Neural cell (in vitro differentiated cells): ENCODE data around the gene PSPN. TPM values are rescaled to one million over a fixed set of nuclear protein-coding genes. Genes with fewer than 3 reads are reported as not detected.

Experiments
- H2AFZ ChIP-seq: fragments of 200-600, 300-800 bp; sonication (generic), shearing (Covaris generic); 2 replicates; pipeline ENCODE4 v1.6.0; 2014; ENCODE audit warnings: low read depth, mild to moderate bottlenecking, antibody characterized with exemption, low read length, moderate library complexity
- H3F3A ChIP-seq: fragments of 200-600 bp; shearing (Covaris generic); 2 replicates; pipeline ENCODE4 v1.6.1; 2016; ENCODE audit warnings: mild to moderate bottlenecking, moderate library complexity, mixed read lengths, antibody characterized with exemption, low read length; ENCODE audit not compliant: insufficient read depth, poor library complexity, severe bottlenecking
- H3K27ac ChIP-seq: fragments of 200-600, 300-800 bp; sonication (generic), shearing (Covaris generic); 2 replicates; pipeline ENCODE4 v1.5.1; 2014; ENCODE audit warnings: mild to moderate bottlenecking, low read length, moderate library complexity
- H3K27me3 ChIP-seq: fragments of 300-800, 200-600 bp; sonication (generic), shearing (Covaris generic); 2 replicates; pipeline ENCODE4 v1.6.0; 2014; ENCODE audit warnings: mild to moderate bottlenecking, low read depth, low read length, moderate library complexity; ENCODE audit not compliant: insufficient read depth
- H3K36me3 ChIP-seq: fragments of 300-800, 200-600 bp; sonication (generic), shearing (Covaris generic); 2 replicates; pipeline ENCODE4 v1.5.1; 2014; ENCODE audit warnings: mild to moderate bottlenecking, antibody characterized with exemption, low read length, moderate library complexity; ENCODE audit not compliant: insufficient read depth
- H3K4me2 ChIP-seq: fragments of 300-800, 200-600 bp; sonication (generic), shearing (Covaris generic); 2 replicates; pipeline ENCODE4 v1.6.0; 2014; ENCODE audit warnings: mild to moderate bottlenecking, low read length
- H3K4me3 ChIP-seq: fragments of 300-800, 200-600 bp; sonication (generic), shearing (Covaris generic); 2 replicates; pipeline ENCODE4 v1.5.1; 2014; ENCODE audit warnings: mild to moderate bottlenecking, low read length, moderate library complexity
- H3K79me2 ChIP-seq: fragments of 200-600 bp; shearing (Covaris generic); replicated peaks from 2 replicates; pipeline ENCODE4 v1.6.0; 2014; ENCODE audit warnings: mild to moderate bottlenecking, low read length, moderate library complexity; ENCODE audit not compliant: insufficient read depth
- H3K9ac ChIP-seq: fragments of 300-800, 200-600 bp; sonication (generic), shearing (Covaris generic); 2 replicates; pipeline ENCODE4 v1.6.1; 2016; ENCODE audit warnings: mild to moderate bottlenecking, low read length, mixed read lengths
- H3K9me2 ChIP-seq: fragments of 200-600 bp; shearing (Covaris generic); 2 replicates; pipeline ENCODE4 v1.6.1; 2016; ENCODE audit warnings: mild to moderate bottlenecking, low read length, mixed read lengths; ENCODE audit not compliant: insufficient read depth
- H3K9me3 ChIP-seq: fragments of 200-600, 300-800 bp; sonication (generic), shearing (Covaris generic); 2 replicates; pipeline ENCODE4 v1.6.1; 2016; ENCODE audit warnings: mild to moderate bottlenecking, mixed run types, low read length, moderate library complexity, mixed read lengths
- H4K20me1 ChIP-seq: fragments of 200-600 bp; shearing (Covaris generic); 2 replicates; pipeline ENCODE4 v1.6.1; 2016; ENCODE audit warnings: mild to moderate bottlenecking, mixed run types; ENCODE audit not compliant: insufficient read depth
- EP300 ChIP-seq: fragments of 450-650 bp; conservative IDR thresholded peaks from 2 replicates; pipeline ENCODE4 v1.6.1; 2014; ENCODE audit warnings: antibody characterized with exemption, mild to moderate bottlenecking, moderate library complexity; ENCODE audit not compliant: poor library complexity, severe bottlenecking
- EZH2 ChIP-seq: fragments of 200-600, 300-800 bp; shearing (Covaris generic), sonication (generic); IDR thresholded peaks from 2 replicates; pipeline ENCODE4 v1.6.1; 2014; ENCODE audit warnings: antibody characterized with exemption, low read length, borderline replicate concordance, mild to moderate bottlenecking; ENCODE audit not compliant: insufficient read depth, poor library complexity, severe bottlenecking
- MXI1 ChIP-seq: fragments of 450-650 bp; conservative IDR thresholded peaks from 2 replicates; pipeline ENCODE4 v1.6.1; 2014; ENCODE audit warnings: antibody characterized with exemption, mild to moderate bottlenecking; ENCODE audit not compliant: poor library complexity, severe bottlenecking
- POLR2AphosphoS5 ChIP-seq: IDR thresholded peaks from 2 replicates; pipeline ENCODE4 v1.6.1; 2012
- RAD21 ChIP-seq: fragments of 450-650 bp; conservative IDR thresholded peaks from 2 replicates; pipeline ENCODE4 v1.6.1; 2014; ENCODE audit warnings: antibody characterized with exemption, mild to moderate bottlenecking, moderate library complexity
- SMC3 ChIP-seq: fragments of 450-650 bp; conservative IDR thresholded peaks from 2 replicates; pipeline ENCODE4 v1.6.1; 2014; ENCODE audit warnings: antibody characterized with exemption, mild to moderate bottlenecking, moderate library complexity; ENCODE audit not compliant: poor library complexity
- TAF1 ChIP-seq: IDR thresholded peaks from 2 replicates; pipeline ENCODE4 v1.6.1; 2012; ENCODE audit warnings: low read depth
- polyA plus RNA-seq: library from polyadenylated mRNA; depleted of rRNA; stranded (reverse); fragments of >200 nt; gene quantifications from 2 replicates; pipeline ENCODE4 v1.2.3, GENCODE V29; 2014
- TF ChIP-seq, protein P1 (sequence below): IDR thresholded peaks from 2 replicates; pipeline ENCODE4 v1.6.1; 2012; ENCODE audit warnings: borderline replicate concordance
- TF ChIP-seq, protein P2 (sequence below): fragments of 450-650 bp; IDR thresholded peaks from 2 replicates; pipeline ENCODE4 v1.5.1; 2014; ENCODE audit warnings: antibody characterized with exemption, mild to moderate bottlenecking, moderate library complexity; ENCODE audit not compliant: poor library complexity, severe bottlenecking

Gene PSPN
- polyA plus RNA-seq, 1 donor from 2014 or later, result 1.5 TPM

DNA sequence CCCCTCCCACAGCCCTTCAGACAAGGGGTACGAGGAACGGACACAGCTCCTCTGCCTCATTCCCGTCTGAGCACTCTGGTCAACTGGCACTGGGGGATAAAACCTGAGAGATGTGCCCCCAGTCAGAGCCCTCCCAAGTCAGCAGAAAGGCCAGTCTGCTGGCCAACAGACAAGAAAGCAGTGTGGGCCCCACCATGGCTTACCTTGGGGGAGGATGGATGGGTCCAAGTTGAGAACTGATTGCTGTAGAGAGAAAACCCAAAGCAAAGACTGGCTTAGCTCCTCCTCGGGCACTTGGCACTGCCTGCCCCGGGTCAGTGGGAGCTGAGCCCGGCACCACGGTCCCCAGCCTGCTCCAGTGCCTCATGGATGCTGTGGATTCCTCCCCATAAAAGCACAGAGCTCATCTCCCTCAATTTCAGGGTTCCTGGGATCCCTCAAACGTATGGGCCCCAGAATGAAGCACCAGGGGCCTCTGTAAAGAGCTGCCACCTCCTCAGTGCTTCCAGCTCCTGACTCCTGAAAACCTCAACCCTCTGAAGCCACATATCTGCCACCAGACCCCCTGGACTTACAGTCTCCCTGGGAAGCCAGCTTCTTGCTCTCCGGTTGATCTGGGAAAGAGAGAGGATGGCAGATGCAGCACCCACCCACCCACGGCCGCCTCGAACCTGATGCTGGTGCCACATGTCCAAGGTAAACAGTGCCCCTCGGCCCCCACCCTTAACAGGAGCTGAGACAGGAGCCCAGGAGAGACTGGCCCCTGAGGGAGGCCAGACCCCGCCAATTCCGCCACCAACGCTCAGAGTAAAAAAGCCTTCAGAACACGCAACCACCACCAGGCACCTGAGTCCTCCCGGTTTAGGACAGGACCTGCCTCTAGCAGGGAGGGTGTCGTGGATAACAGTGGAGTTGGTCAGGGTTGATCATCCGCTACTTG, 45.6 kb upstream of the PSPN start:
- no peaks in the 10 kb centered on the region for H3F3A ChIP-seq
- H3K4me3 ChIP-seq, result no peak overlapping the region
- no peaks in the 10 kb centered on the region for H3K27me3 ChIP-seq
- TF ChIP-seq, protein P1, sequence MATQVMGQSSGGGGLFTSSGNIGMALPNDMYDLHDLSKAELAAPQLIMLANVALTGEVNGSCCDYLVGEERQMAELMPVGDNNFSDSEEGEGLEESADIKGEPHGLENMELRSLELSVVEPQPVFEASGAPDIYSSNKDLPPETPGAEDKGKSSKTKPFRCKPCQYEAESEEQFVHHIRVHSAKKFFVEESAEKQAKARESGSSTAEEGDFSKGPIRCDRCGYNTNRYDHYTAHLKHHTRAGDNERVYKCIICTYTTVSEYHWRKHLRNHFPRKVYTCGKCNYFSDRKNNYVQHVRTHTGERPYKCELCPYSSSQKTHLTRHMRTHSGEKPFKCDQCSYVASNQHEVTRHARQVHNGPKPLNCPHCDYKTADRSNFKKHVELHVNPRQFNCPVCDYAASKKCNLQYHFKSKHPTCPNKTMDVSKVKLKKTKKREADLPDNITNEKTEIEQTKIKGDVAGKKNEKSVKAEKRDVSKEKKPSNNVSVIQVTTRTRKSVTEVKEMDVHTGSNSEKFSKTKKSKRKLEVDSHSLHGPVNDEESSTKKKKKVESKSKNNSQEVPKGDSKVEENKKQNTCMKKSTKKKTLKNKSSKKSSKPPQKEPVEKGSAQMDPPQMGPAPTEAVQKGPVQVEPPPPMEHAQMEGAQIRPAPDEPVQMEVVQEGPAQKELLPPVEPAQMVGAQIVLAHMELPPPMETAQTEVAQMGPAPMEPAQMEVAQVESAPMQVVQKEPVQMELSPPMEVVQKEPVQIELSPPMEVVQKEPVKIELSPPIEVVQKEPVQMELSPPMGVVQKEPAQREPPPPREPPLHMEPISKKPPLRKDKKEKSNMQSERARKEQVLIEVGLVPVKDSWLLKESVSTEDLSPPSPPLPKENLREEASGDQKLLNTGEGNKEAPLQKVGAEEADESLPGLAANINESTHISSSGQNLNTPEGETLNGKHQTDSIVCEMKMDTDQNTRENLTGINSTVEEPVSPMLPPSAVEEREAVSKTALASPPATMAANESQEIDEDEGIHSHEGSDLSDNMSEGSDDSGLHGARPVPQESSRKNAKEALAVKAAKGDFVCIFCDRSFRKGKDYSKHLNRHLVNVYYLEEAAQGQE, result no peak
- TF ChIP-seq TAF1 (no peak), POLR2AphosphoS5 (no peak), RAD21 (no peak), MXI1 (no peak), EP300 (no peak), SMC3 (no peak), EZH2 (no peak)
- TF ChIP-seq, protein P2, sequence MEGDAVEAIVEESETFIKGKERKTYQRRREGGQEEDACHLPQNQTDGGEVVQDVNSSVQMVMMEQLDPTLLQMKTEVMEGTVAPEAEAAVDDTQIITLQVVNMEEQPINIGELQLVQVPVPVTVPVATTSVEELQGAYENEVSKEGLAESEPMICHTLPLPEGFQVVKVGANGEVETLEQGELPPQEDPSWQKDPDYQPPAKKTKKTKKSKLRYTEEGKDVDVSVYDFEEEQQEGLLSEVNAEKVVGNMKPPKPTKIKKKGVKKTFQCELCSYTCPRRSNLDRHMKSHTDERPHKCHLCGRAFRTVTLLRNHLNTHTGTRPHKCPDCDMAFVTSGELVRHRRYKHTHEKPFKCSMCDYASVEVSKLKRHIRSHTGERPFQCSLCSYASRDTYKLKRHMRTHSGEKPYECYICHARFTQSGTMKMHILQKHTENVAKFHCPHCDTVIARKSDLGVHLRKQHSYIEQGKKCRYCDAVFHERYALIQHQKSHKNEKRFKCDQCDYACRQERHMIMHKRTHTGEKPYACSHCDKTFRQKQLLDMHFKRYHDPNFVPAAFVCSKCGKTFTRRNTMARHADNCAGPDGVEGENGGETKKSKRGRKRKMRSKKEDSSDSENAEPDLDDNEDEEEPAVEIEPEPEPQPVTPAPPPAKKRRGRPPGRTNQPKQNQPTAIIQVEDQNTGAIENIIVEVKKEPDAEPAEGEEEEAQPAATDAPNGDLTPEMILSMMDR, result no peak
- H3K79me2 ChIP-seq, result peaks cover 38% of the 10 kb centered on the region
- peaks cover 32% of the 10 kb centered on the region for H4K20me1 ChIP-seq
- H3K36me3 ChIP-seq, result no peaks in the 10 kb centered on the region
- no peak overlapping the region for H3K9ac ChIP-seq
- no peaks in the 10 kb centered on the region for H3K9me2 ChIP-seq
- no peak overlapping the region for H2AFZ ChIP-seq
- H3K4me2 ChIP-seq, result no peak overlapping the region
- H3K9me3 ChIP-seq, result no peaks in the 10 kb centered on the region
- H3K27ac ChIP-seq, result no peak overlapping the region

GRCh38 chr19:6418562-6418932, 42.8 kb upstream of the PSPN start:
- no peaks in the 10 kb centered on the region for H3K36me3 ChIP-seq
- H3K27me3 ChIP-seq, result no peaks in the 10 kb centered on the region
- H4K20me1 ChIP-seq, result peaks cover 26% of the 10 kb centered on the region
- H3K4me2 ChIP-seq, result no peak overlapping the region
- no peak overlapping the region for H2AFZ ChIP-seq
- no peak overlapping the region for H3K9ac ChIP-seq
- TF ChIP-seq POLR2AphosphoS5 (no peak), EP300 (no peak), RAD21 (no peak), TAF1 (no peak), SMC3 (no peak), EZH2 (no peak), MXI1 (no peak)
- TF ChIP-seq, protein P2, result no peak
- TF ChIP-seq, protein P1, result no peak
- H3K9me3 ChIP-seq, result no peaks in the 10 kb centered on the region
- peaks cover 33% of the 10 kb centered on the region for H3K79me2 ChIP-seq
- no peak overlapping the region for H3K4me3 ChIP-seq
- H3K9me2 ChIP-seq, result no peaks in the 10 kb centered on the region
- H3F3A ChIP-seq, result no peaks in the 10 kb centered on the region
- H3K27ac ChIP-seq, result no peak overlapping the region
